Posterior vena cava (tissue), 2 donors: ENCODE results near the gene CPEB1. TPM values are rescaled to one million over a fixed set of nuclear protein-coding genes. Genes with fewer than 3 reads are reported as not detected.
"Not testable (repeated sequence)": the region's sequence is repeated elsewhere in the genome, so short reads cannot be mapped to it uniquely, and the experiment has no call there.

Experiments used
- DNase-seq: peaks from one replicate; pipeline ENCODE4 v3.0.0-alpha.2; 2020; ENCODE audit warnings: low spot score
- intact Hi-C, 2 donors: fragments of 100-400 bp; cut with DNase I; formaldehyde crosslinking; loops; one replicate each; pipeline versions ENCODE4 v1.14.1 to v1.14.2; 2022 to 2023
- total RNA-seq, 2 donors: library from RNA; stranded (reverse); fragmentation: NEBNext Ultra II Directional; extraction: Animal tissue kit (Norgen Biotek cat#: 25700); gene quantifications; one replicate each; pipeline ENCODE4 v1.2.1, GENCODE V29; 2021
- donor health status: DM: yes; HTN: yes; CAD: no.
- donor health status: DM: yes; HTN: yes; CAD: no.

Gene CPEB1
- total RNA-seq, 2 donors from 2014 or later = 5.0 to 8.0 TPM

- peak; percentile 10 for DNase-seq
- intact Hi-C loops = loop anchor here (10.0 kb wide), 1 partner anchor 470 kb away; no protein-coding TSS in a partner anchor
Observed at GRCh38 chr15:82535151-82535550, 112.0 kb downstream of the CPEB1 start.

GRCh38 chr15:82534457-82534861 lies 112.7 kb downstream of the CPEB1 start:
- not testable (repeated sequence) for DNase-seq
- intact Hi-C loops = loop anchor here (10.0 kb wide), 1 partner anchor 470 kb away; no protein-coding TSS in a partner anchor

- intact Hi-C loops = loop anchor here (10.0 kb wide), 1 partner anchor 471 kb away; no protein-coding TSS in a partner anchor
- peak; percentile 12 for DNase-seq
Observed at GRCh38 chr15:82533801-82534200, 113.4 kb downstream of the CPEB1 start.

GRCh38 chr15:82532991-82533481 lies 114.1 kb downstream of the CPEB1 start:
- DNase-seq = no peak
- intact Hi-C loops = loop anchor here (10.0 kb wide), 1 partner anchor 472 kb away; no protein-coding TSS in a partner anchor

- intact Hi-C loops = loop anchor here (10.0 kb wide), 1 partner anchor 472 kb away; no protein-coding TSS in a partner anchor
- DNase-seq = no peak
Observed at GRCh38 chr15:82532383-82532990, 114.7 kb downstream of the CPEB1 start.

- intact Hi-C loops = loop anchor here (10.0 kb wide), 1 partner anchor 473 kb away; no protein-coding TSS in a partner anchor
- no peak for DNase-seq
Observed at GRCh38 chr15:82531496-82532382, 115.4 kb downstream of the CPEB1 start.

GRCh38 chr15:82530606-82531379 lies 116.4 kb downstream of the CPEB1 start:
- peak; percentile 88 for DNase-seq
- intact Hi-C loops = loop anchor here (10.0 kb wide), 1 partner anchor 474 kb away; no protein-coding TSS in a partner anchor

GRCh38 chr15:82530006-82530405 lies 117.2 kb downstream of the CPEB1 start:
- intact Hi-C loops = loop anchor here (10.0 kb wide), 1 partner anchor 475 kb away; no protein-coding TSS in a partner anchor
- no peak for DNase-seq

- intact Hi-C loops, DNase-seq: not testable (repeated sequence)
Observed at GRCh38 chr15:82513587-82513986, 133.6 kb downstream of the CPEB1 start.

- intact Hi-C loops, DNase-seq: not testable (repeated sequence)
Observed at GRCh38 chr15:82507693-82508092, 139.5 kb downstream of the CPEB1 start.

- DNase-seq, intact Hi-C loops: not testable (repeated sequence)
Observed at GRCh38 chr15:82507087-82507486, 140.1 kb downstream of the CPEB1 start.

GRCh38 chr15:82505842-82506241 lies 141.3 kb downstream of the CPEB1 start:
- DNase-seq, intact Hi-C loops: not testable (repeated sequence)

GRCh38 chr15:82504074-82504473 lies 143.1 kb downstream of the CPEB1 start:
- intact Hi-C loops, DNase-seq: not testable (repeated sequence)

- intact Hi-C loops, DNase-seq: not testable (repeated sequence)
Observed at GRCh38 chr15:82502700-82503339, 144.3 kb downstream of the CPEB1 start.

GRCh38 chr15:82500772-82501171 lies 146.4 kb downstream of the CPEB1 start:
- intact Hi-C loops, DNase-seq: not testable (repeated sequence)

GRCh38 chr15:82497978-82498377 lies 149.2 kb downstream of the CPEB1 start:
- intact Hi-C loops, DNase-seq: not testable (repeated sequence)
